Stimulated activated CD8-positive, alpha-beta memory T cell treated with anti-CD3 and anti-CD28 coated beads, Interleukin-15, amount 100 ng/mL, for 48 hours (primary cell): ENCODE measurements around the gene KLHL40.

Experiments
- DNase-seq, 2 donors: peaks; one replicate each; pipeline ENCODE4 v3.0.0-alpha.2; 2020; ENCODE audit warnings: low read depth in 2 of 2

KLHL40 gene

DNA sequence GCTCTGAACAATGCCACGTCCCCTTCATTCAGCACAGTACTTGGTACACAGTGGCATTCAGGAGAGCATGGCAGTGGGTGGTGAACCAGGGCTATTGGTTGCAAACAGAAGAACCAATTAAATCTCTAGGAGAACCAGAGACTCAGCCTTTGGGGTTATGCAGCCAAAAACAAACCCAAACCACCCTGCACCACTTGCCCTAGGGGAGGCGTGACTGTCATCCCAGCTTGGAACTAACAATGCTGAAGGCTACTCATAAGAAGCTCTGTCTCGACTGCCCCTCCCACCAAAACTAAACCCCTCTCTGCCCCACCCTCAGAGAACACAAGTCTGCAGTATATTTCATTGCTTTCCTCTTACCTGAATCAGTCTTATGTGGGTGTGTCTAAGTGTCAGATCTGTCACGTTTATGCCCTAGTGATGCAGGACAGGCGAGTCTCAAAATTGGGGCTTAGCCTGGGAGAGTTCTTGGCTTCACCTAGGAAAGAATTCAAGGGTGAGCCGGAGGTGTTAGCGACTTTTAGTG is 15.2 kb upstream of the KLHL40 start:
- no peak for DNase-seq

DNA sequence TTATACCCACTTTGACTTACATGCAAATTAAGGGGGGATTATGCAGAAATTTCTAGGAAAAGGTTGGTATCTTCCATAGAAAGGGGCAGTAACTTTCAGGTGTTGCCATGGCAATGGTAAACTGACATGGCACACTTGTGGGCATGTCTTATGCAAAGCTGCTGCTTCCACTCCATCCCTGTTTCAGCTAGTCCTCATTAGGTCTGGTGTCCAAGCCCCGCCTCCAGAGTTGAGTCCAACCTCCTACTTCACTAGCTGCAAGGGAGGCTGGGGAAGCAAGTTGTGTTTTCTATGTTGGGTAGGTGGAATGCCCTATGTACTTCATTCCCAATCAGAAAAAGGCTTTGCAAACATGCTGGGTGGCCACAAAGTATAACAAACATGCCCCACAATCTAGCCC is 14.7 kb upstream of the KLHL40 start:
- no peak for DNase-seq

DNA sequence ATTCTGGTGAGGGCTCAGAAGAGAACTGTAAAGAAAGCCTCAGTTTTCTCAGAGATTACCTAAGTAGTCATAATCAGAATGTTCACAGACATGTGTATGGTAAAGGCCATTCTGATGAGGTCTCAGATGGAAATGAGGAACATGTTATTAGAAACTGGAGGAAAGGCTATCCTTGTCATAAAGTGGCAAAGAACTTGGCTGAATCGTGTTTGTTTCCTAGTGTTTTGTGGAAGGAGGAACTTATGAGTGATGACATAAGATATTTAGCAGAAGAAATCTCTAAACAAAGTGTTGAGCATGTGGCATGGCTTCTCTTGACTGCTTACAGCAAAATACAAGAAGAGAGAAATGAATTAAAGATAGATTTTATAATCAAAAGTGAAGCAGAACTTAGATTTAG is 12.8 kb upstream of the KLHL40 start:
- DNase-seq, result no peak

GRCh38 chr3:42673082-42673481 is 12.3 kb upstream of the KLHL40 start:
- DNase-seq, result no peak

DNA sequence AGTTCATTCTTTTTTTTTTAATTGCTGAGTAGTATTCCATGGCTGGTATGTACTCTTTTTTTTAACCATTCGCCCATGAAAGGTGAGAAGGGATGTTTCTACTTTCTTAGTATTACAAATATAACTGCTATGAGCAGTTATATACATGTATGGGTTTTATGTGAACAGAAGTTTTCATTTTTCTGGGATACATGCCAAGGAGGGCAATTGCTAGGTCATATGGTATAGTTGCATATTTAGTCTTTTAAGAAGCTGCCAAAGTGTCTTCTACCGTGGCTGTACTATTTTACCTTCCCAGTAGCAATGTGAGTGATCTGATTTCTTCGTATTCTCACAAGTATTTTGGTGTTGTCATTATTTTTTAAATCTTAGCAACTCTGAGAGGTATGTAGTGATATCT is 11.2 kb upstream of the KLHL40 start:
- no peak for DNase-seq

GRCh38 chr3:42675909-42676308 is 9.4 kb upstream of the KLHL40 start:
- DNase-seq, result no peak

- DNase-seq, result no peak
These were observed 6.9 kb upstream of the KLHL40 start for GRCh38 chr3:42678447-42678846.

GRCh38 chr3:42680271-42680670 is 5.1 kb upstream of the KLHL40 start:
- no peak for DNase-seq

GRCh38 chr3:42680806-42681205 is 4.5 kb upstream of the KLHL40 start:
- DNase-seq, result no peak

- no peak for DNase-seq
These were observed 3.8 kb upstream of the KLHL40 start for GRCh38 chr3:42681361-42682038.

- no peak for DNase-seq
These were observed 2.9 kb upstream of the KLHL40 start for GRCh38 chr3:42682301-42683070.

GRCh38 chr3:42683875-42684598 is 1.3 kb upstream of the KLHL40 start:
- DNase-seq, result peak; percentile 32 to 55

- no peak for DNase-seq
These were observed 540 bp upstream of the KLHL40 start for GRCh38 chr3:42684632-42685362.

DNA sequence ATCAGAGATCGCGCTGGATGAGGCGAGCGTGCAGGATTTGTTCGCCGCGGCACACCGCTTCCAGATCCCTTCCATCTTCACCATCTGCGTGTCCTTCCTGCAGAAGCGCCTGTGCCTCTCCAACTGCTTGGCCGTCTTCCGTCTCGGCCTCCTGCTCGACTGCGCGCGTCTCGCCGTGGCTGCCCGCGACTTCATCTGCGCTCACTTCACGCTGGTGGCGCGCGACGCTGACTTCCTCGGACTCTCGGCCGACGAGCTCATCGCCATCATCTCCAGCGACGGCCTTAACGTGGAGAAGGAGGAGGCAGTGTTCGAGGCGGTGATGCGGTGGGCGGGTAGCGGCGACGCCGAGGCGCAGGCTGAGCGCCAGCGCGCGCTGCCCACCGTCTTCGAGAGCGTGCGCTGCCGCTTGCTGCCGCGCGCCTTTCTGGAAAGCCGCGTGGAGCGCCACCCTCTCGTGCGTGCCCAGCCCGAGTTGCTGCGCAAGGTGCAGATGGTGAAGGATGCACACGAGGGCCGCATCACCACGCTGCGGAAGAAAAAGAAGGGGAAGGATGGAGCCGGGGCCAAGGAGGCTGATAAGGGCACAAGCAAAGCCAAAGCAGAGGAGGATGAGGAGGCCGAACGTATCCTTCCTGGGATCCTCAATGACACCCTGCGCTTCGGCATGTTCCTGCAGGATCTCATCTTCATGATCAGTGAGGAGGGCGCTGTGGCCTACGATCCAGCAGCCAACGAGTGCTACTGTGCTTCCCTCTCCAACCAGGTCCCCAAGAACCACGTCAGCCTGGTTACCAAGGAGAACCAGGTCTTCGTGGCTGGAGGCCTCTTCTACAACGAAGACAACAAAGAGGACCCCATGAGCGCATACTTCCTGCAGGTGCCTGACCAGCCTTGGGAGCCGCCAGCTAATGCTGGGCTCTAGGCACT is 819 bp downstream of the KLHL40 start:
- no peak for DNase-seq

DNA sequence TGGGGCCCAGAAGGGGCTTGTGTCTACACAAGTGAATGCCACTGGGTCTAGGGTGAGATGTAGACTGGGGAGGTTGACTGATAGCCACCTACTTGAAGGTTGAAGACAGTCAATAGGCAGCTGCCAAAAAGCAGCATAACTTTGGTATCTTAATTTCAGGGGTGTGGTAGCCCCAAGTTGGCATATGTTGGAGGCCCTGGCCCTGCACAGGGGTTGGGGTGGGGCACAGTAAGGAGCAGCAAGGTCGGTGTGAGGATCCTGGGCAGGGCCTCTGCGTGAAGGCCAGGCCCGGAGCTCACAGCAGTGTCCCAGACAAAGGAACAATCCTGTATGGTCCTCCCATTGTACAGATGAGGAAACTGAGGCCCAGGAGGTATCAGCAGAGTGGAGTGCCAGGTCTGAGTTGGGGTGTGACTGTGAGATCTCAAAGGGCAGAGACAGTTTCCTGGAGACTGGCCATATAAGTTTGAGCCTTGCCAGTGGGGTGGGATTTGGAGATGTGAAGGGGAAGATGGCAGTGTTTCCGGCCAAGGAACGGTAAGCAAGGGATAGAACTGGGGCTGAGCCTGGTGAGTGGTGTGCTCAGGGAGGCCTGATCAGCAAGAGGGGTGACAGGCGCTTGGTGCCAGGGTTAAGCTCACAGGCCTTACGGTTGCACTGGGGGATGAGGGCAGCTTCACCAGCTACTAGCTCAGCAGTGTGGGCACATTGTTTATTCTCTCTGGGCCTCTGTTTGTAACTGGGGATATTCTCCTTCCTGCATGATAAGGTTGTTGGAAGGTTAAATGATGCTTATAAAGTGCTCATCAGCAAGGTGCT is 1.7 kb downstream of the KLHL40 start:
- no peak for DNase-seq

DNA sequence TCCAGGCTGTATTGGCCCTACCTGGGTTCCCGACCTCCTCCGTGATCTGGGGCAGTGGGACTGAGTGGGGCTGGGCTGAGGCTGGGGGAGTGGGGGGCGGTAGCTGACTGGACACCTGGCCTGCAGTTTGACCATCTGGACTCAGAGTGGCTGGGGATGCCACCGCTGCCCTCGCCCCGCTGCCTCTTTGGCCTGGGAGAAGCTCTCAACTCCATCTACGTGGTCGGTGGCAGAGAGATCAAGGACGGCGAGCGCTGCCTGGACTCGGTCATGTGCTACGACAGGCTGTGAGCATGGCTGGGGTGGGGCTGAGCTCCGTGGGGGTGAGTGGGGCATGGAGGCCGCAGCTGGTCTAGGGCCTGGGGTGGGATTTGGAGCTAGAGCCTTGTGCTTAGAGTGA is 2.7 kb downstream of the KLHL40 start:
- DNase-seq, result no peak

GRCh38 chr3:42688487-42689420 is 3.4 kb downstream of the KLHL40 start:
- no peak for DNase-seq

GRCh38 chr3:42689421-42690014 is 4.2 kb downstream of the KLHL40 start:
- no peak for DNase-seq
